SH-SY5Y (cell line): Measurements from ENCODE around the gene SLC22A6.

Experiments
- GATA2 ChIP-seq: IDR thresholded peaks from 2 replicates; pipeline ENCODE4 v1.6.1; 2011; ENCODE audit warnings: mild to moderate bottlenecking, low read depth, low read length
- GATA3 ChIP-seq: IDR thresholded peaks from 2 replicates; pipeline ENCODE4 v1.6.1; 2011; ENCODE audit warnings: low read depth, mild to moderate bottlenecking, low read length, moderate library complexity

DNA sequence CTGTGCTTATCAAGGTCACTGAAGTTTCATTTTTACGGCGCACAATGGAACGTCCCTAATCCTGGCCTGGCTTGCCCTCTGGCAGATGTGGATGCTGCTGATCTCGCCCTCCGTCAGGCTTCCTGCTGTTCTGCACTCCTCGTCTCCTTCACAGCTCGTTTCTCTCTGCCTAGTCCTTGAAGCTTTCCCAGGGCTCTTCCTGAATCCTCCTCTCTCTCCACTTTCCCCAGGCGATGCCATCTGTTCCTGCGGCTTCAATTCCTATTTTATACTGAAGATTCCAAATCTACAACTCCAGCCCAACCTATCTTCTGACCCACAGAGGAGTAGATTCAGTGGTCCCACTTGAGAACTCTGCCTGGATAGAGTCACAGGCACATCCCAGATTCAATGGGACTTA is 16.7 kb upstream of the SLC22A6 start:
- TF ChIP-seq GATA2: no peak
- no peak for TF ChIP-seq GATA3
